OCI-LY3 (cell line): ENCODE results near the gene OVCA2.

ENCODE experiments used
- CTCF ChIP-seq: fragments of 200-600, 300-600 bp; sonication (generic); IDR thresholded peaks from 2 replicates; pipeline ENCODE4 v1.5.1; 2014; ENCODE audit warnings: antibody characterized with exemption, low read length, low read depth
- EZH2phosphoT487 ChIP-seq: fragments of 200-600 bp; shearing (Covaris generic); IDR thresholded peaks from 2 replicates; pipeline ENCODE4 v1.6.1; 2018; ENCODE audit warnings: antibody characterized with exemption, mixed run types, low read depth

GRCh38 chr17:2084766-2085647 lies 43.2 kb downstream of the OVCA2 start:
- TF ChIP-seq CTCF (no peak), EZH2phosphoT487 (no peak)
